Caco-2 (cell line): ENCODE data around the gene CLDND1. TPM values are rescaled to one million over a fixed set of nuclear protein-coding genes. Genes with fewer than 3 reads are reported as not detected.

Source experiments
- BruUV-seq: library from RNA; stranded (reverse); fragments of 400-500 nt; replicated peaks from 2 replicates; lab custom pipeline; 2021; lab: Mats Ljungman, UMichigan
- CTCF ChIA-PET: fragments of 300-600 bp; sonication (Branson Sonifier 250); formaldehyde crosslinking; loops from one replicate; lab custom pipeline; 2022; ENCODE audit warnings: antibody characterized with exemption; lab: Charles Lee
- POLR2A ChIA-PET: fragments of 300-600 bp; sonication (Branson Sonifier 250); formaldehyde crosslinking; loops from one replicate; lab custom pipeline; 2022; ENCODE audit warnings: antibody characterized with exemption; lab: Charles Lee
- DNase-seq, 2 experiments: peaks; one replicate each; pipeline versions ENCODE4 v3.0.0 to v3.0.0-alpha.2; 2020 to 2022
- H3K27me3 ChIP-seq: replicated peaks from 2 replicates; pipeline ENCODE4 v1.6.0; 2011; ENCODE audit warnings: low read length; ENCODE audit not compliant: control insufficient read depth, insufficient read depth
- H3K36me3 ChIP-seq: 2 replicates; pipeline ENCODE4 v1.5.1; 2011; ENCODE audit warnings: low read length; ENCODE audit not compliant: control insufficient read depth, insufficient read depth
- H3K4me1 ChIP-seq: fragments of 250-450 bp; sonication (Bioruptor Pico); 2 replicates; pipeline ENCODE4 v1.5.1; 2020; ENCODE audit warnings: mild to moderate bottlenecking
- H3K4me3 ChIP-seq: 2 replicates; pipeline ENCODE4 v1.5.1; 2011; ENCODE audit warnings: low read depth, mild to moderate bottlenecking, control low read depth, low read length
- H3K9me3 ChIP-seq: fragments of 250-450 bp; sonication (Bioruptor Pico); 2 replicates; pipeline ENCODE4 v1.5.1; 2020; ENCODE audit warnings: mild to moderate bottlenecking, moderate library complexity
- H3K27ac Mint-ChIP-seq: one replicate; pipeline ENCODE4 v1.8.0; 2022; ENCODE audit warnings: mixed read lengths; ENCODE audit not compliant: unreplicated experiment
- H3K27me3 Mint-ChIP-seq: one replicate; pipeline ENCODE4 v1.8.0; 2022; ENCODE audit warnings: mixed read lengths; ENCODE audit not compliant: insufficient read depth, unreplicated experiment
- H3K36me3 Mint-ChIP-seq: one replicate; pipeline ENCODE4 v1.8.0; 2022; ENCODE audit warnings: mild to moderate bottlenecking, mixed read lengths; ENCODE audit not compliant: insufficient read depth, unreplicated experiment
- H3K4me1 Mint-ChIP-seq: one replicate; pipeline ENCODE4 v1.8.0; 2022; ENCODE audit warnings: low read depth, mixed read lengths; ENCODE audit not compliant: unreplicated experiment
- H3K4me3 Mint-ChIP-seq: one replicate; pipeline ENCODE4 v1.8.0; 2022; ENCODE audit warnings: mild to moderate bottlenecking, moderate library complexity, mixed read lengths; ENCODE audit not compliant: unreplicated experiment
- H3K9me3 Mint-ChIP-seq: one replicate; pipeline ENCODE4 v1.8.0; 2022; ENCODE audit warnings: mixed read lengths; ENCODE audit not compliant: unreplicated experiment
- intact Hi-C: fragments of 100-400 bp; cut with micrococcal nuclease; formaldehyde crosslinking; loops from one replicate; pipeline ENCODE4 v1.10.0; 2022; ENCODE audit not compliant: unreplicated experiment
- total RNA-seq: library from RNA; stranded (reverse); gene quantifications from 2 replicates; pipeline ENCODE4 v1.2.3, GENCODE V29; 2022
- TF ChIP-seq, protein P1 (sequence below), 2 experiments: fragments of 200-600 bp in 1 of 2; IDR thresholded peaks; 1 replicate in 1 of 2; 2 replicates in 1 of 2; pipeline versions ENCODE4 v1.5.1 to v1.8.0; 2011 to 2022; ENCODE audit warnings: antibody characterized with exemption in 1 of 2, control low read depth in 1 of 2, inconsistent platforms in 1 of 2, low read depth in 1 of 2, low read length in 1 of 2, mild to moderate bottlenecking in 1 of 2, moderate library complexity in 1 of 2; ENCODE audit not compliant: insufficient read depth in 1 of 2, severe bottlenecking in 1 of 2, unreplicated experiment in 1 of 2

The CLDND1 gene
- total RNA-seq, 1 experiment from 2014 or later: 56.0 TPM

GRCh38 chr3:98540346-98540745, 17.6 kb upstream of the CLDND1 start:
- POLR2A ChIA-PET: no interaction called here
- H3K4me1 ChIP-seq: no peaks in the 10 kb centered on the region
- H3K27me3 ChIP-seq: no peaks in the 10 kb centered on the region
- Mint-ChIP-seq H3K36me3 (no peaks in the 10 kb centered on the region), H3K9me3 (no peaks in the 10 kb centered on the region), H3K27me3 (no peaks in the 10 kb centered on the region), H3K4me3 (no peak overlapping the region), H3K27ac (no peak overlapping the region), H3K4me1 (peaks cover 7% of the 10 kb centered on the region)
- TF ChIP-seq, protein P1, sequence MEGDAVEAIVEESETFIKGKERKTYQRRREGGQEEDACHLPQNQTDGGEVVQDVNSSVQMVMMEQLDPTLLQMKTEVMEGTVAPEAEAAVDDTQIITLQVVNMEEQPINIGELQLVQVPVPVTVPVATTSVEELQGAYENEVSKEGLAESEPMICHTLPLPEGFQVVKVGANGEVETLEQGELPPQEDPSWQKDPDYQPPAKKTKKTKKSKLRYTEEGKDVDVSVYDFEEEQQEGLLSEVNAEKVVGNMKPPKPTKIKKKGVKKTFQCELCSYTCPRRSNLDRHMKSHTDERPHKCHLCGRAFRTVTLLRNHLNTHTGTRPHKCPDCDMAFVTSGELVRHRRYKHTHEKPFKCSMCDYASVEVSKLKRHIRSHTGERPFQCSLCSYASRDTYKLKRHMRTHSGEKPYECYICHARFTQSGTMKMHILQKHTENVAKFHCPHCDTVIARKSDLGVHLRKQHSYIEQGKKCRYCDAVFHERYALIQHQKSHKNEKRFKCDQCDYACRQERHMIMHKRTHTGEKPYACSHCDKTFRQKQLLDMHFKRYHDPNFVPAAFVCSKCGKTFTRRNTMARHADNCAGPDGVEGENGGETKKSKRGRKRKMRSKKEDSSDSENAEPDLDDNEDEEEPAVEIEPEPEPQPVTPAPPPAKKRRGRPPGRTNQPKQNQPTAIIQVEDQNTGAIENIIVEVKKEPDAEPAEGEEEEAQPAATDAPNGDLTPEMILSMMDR (IDR thresholded peaks at IDR 0.05; ENCODE audit: insufficient read depth in 1 of 2, low read depth in 1 of 2, low read length in 1 of 2, severe bottlenecking in 1 of 2, unreplicated experiment in 1 of 2): no peak
- no peak overlapping the region for H3K4me3 ChIP-seq
- CTCF ChIA-PET: no interaction called here
- DNase-seq: no peak
- no TSS peak for BruUV-seq
- H3K36me3 ChIP-seq: no peaks in the 10 kb centered on the region
- intact Hi-C loops: no loop called here
- no peaks in the 10 kb centered on the region for H3K9me3 ChIP-seq

DNA sequence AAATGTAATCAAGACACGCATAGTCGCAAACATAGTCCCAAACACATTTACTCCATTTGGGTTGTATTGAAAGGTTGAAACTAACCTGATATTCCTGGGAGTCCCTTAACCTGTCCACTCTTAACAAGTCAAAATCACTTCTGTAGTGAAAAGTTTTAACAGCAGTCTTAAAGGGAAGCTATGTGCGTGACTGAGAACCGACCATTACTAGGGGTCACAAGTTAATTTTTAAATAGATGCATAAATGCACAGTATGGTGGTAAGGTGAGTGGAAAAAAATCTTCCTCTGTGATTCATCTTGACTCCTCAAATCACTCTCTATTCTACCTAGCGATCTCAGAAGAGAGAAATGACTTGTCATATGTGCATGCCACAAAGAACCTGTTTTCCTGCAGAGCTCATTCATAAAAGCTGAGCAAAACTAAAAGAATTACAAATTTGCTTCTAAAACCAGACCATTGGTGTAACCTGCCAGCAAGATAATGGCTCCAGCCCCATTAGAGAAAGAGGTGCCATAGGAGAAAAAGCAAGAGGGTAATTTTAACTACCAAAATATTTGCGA, 13.8 kb upstream of the CLDND1 start:
- Mint-ChIP-seq H3K9me3 (no peaks in the 10 kb centered on the region), H3K27me3 (no peaks in the 10 kb centered on the region), H3K36me3 (no peaks in the 10 kb centered on the region), H3K4me3 (no peak overlapping the region), H3K4me1 (no peaks in the 10 kb centered on the region), H3K27ac (no peak overlapping the region)
- Histone ChIP-seq H3K9me3 (no peaks in the 10 kb centered on the region), H3K27me3 (no peaks in the 10 kb centered on the region), H3K36me3 (no peaks in the 10 kb centered on the region), H3K4me1 (no peaks in the 10 kb centered on the region), H3K4me3 (no peak overlapping the region)
- DNase-seq: no peak
- ChIA-PET POLR2A (no interaction called here), CTCF (no interaction called here)
- TF ChIP-seq, protein P1 (IDR thresholded peaks at IDR 0.05; ENCODE audit: insufficient read depth in 1 of 2, low read depth in 1 of 2, low read length in 1 of 2, severe bottlenecking in 1 of 2, unreplicated experiment in 1 of 2): no peak
- no TSS peak for BruUV-seq
- intact Hi-C loops: no loop called here

DNA sequence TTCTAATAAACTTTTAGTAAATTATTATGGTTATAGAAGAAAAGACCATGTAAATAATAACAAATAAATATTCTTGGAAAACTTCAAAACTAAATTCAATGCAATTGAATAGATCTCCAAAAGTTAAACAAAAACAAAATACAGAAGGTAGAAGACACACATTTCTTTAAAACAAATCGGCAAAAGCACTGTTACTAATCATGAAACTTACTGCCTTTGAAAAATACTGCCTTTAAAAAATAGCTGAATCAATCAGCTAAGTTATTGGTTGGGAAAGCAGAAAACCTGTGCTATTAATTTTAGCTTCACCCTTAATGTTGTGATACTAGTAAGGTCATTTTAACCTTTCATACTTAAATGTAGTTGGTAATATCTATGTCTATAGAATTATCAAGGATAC, 12.0 kb upstream of the CLDND1 start:
- H3K36me3 ChIP-seq: no peaks in the 10 kb centered on the region
- no TSS peak for BruUV-seq
- H3K27me3 ChIP-seq: no peaks in the 10 kb centered on the region
- CTCF ChIA-PET: no interaction called here
- Mint-ChIP-seq H3K9me3 (no peaks in the 10 kb centered on the region), H3K36me3 (no peaks in the 10 kb centered on the region), H3K4me1 (no peaks in the 10 kb centered on the region), H3K27ac (no peak overlapping the region), H3K27me3 (no peaks in the 10 kb centered on the region), H3K4me3 (no peak overlapping the region)
- H3K9me3 ChIP-seq: no peaks in the 10 kb centered on the region
- no peak overlapping the region for H3K4me3 ChIP-seq
- TF ChIP-seq, protein P1 (IDR thresholded peaks at IDR 0.05; ENCODE audit: insufficient read depth in 1 of 2, low read depth in 1 of 2, low read length in 1 of 2, severe bottlenecking in 1 of 2, unreplicated experiment in 1 of 2): no peak
- no peaks in the 10 kb centered on the region for H3K4me1 ChIP-seq
- POLR2A ChIA-PET: no interaction called here
- intact Hi-C loops: no loop called here
- DNase-seq: no peak
